ENCODE results near the gene GBE1.

GRCh38 chr3:81752604-81753003, 8.8 kb downstream of the GBE1 start:
- TF ChIP-seq CTCF (conservative IDR thresholded peaks at IDR 0.05; ENCODE audit: low read length): no peak
- no peak for TF ChIP-seq EZH2phosphoT487 (IDR thresholded peaks at IDR 0.05; ENCODE audit: borderline replicate concordance)

All from Loucy (cell line).